GM10248 (cell line): Measurements from ENCODE around the gene IL1R2.
A peak's percentile ranks its signal among the peaks of the same experiment; 100 is the strongest.

Experiments
- CTCF ChIA-PET: fragments of 300-600 bp; sonication (Branson Sonifier 250); formaldehyde crosslinking; extraction: SDS; loops from one replicate; lab custom pipeline; 2021; ENCODE audit warnings: antibody characterized with exemption; lab: Yijun Ruan, JAX
- POLR2A ChIA-PET: fragments of 350-650 bp; sonication (Branson Sonifier 250); formaldehyde crosslinking; extraction: SDS; loops from one replicate; lab custom pipeline; 2020; ENCODE audit warnings: antibody characterized with exemption; lab: Yijun Ruan, JAX
- DNase-seq: peaks from one replicate; pipeline ENCODE4 v3.0.0; 2012; ENCODE audit errors: extremely low spot score
- CTCF ChIP-seq: IDR thresholded peaks from 2 replicates; pipeline ENCODE4 v1.5.1; 2012; ENCODE audit warnings: mild to moderate bottlenecking, low read depth; ENCODE audit errors: extremely low read depth, missing control alignments, control extremely low read depth

Gene IL1R2

GRCh38 chr2:102018823-102019445 is 27.2 kb downstream of the IL1R2 start:
- CTCF ChIA-PET, result interaction anchor here (1.3 to 3.8 kb wide), 9 partner anchors 13 to 434 kb away, joined by 3 to 78 read pairs (median 8); no protein-coding TSS in a partner anchor
- POLR2A ChIA-PET, result no interaction called here
- TF ChIP-seq CTCF, result no peak

DNA sequence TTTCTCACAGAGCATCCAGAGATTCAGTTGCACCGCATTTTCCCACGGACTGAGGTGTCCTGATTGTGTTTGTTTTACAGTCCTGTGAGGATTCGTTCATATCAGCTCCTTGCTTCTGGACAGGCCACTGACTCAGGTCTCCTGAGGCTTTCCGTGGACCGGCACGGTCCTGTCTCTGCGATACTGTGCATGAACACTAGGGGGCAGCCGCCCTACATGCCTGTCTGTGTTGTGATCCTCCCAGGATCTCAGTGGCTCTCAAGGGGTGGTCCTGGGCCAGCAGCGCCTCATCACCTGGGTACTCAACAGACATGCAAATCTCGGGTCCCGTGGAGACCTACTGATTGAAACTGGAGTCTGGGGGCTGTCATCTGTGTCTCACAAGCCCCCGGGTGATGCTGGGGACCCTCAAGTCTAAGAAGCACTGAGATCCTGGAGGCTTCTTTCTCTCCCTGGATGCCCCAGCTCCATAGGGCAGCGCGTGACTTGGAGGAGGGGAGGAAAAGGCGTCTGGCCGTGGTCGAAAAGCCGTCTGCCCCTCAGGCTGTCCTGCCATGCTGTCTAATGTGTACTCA is 28.9 kb downstream of the IL1R2 start:
- peak; percentile 99 for TF ChIP-seq CTCF
- DNase-seq, result peak; percentile 72
- ChIA-PET POLR2A (no interaction called here), CTCF (interaction anchor here (0.6 to 3.8 kb wide), 55 partner anchors 8 to 614 kb away, joined by 3 to 78 read pairs (median 4); no protein-coding TSS in a partner anchor)

More at GRCh38 chr2:102018823-102019445, 27.2 kb downstream of the IL1R2 start:
- DNase-seq, result no peak

DNA sequence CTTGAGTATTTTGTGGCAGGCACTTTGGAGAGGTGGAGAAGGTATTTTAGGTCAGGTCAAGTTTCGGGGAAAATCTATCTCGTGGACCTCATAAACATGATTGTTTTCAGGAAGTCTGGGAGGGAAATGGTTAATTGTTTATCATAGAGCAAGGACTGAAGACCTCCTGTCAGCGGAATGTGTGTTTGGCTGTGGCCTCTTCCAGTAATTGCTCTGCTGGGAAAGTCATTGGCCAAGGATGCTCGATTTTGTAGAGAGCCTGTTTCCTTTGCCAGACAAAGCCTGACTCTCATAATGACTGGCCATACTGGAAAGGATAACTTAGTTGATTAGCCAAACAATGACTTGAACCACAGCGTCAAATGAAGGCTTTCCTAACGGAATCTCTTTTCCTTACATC is 30.0 kb downstream of the IL1R2 start:
- TF ChIP-seq CTCF, result no peak
- POLR2A ChIA-PET, result no interaction called here
- CTCF ChIA-PET, result interaction anchor here (2.6 to 3.8 kb wide), 3 partner anchors 16 to 422 kb away, joined by 12 to 78 read pairs (median 26); no protein-coding TSS in a partner anchor
- DNase-seq, result no peak

DNA sequence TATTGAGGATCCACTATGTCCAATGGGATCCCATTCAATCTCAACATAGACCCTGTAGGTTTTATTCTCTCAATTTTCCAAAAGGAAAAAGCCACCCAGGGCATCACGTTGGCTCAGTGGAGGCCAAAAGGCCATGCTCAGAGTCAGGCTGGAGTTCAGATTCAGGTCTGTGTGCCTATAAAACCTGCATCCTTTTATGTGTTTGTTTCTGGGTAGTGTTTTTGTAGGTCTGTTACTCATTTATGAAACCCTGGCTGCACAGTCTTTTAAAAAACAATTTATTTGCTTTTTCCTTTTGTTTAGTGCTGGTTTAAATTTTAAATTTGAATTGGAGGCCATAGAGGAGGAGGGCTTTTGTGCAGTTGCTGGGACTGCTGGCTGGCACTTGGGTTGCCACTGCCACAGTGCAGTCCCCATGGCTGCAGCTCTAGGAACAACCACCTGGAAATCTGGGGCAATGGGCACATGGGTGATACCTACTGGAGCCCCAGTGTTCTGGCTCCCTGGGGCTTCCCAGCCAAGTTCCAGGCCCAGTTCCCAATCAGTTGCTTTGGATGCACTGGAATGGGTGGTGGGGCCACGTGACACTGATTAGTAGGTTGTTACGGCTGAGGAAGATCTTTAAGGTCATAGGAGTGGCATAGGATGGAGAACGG is 31.3 kb downstream of the IL1R2 start:
- CTCF ChIA-PET, result interaction anchor here (1.0 to 3.8 kb wide), 2 partner anchors 17 to 217 kb away, joined by 3 to 78 read pairs; no protein-coding TSS in a partner anchor
- no peak for DNase-seq
- POLR2A ChIA-PET, result no interaction called here
- TF ChIP-seq CTCF, result no peak

- ChIA-PET CTCF (interaction anchor here (1.2 to 4.3 kb wide), 4 partner anchors 17 to 332 kb away, joined by 3 to 48 read pairs (median 8); no protein-coding TSS in a partner anchor), POLR2A (interaction anchor here (1.0 kb wide), 1 partner anchor 215 kb away, joined by 9 read pairs; no protein-coding TSS in a partner anchor)
- no peak for TF ChIP-seq CTCF
- DNase-seq, result no peak
Measured at GRCh38 chr2:102024410-102024809, 32.6 kb downstream of the IL1R2 start.

DNA sequence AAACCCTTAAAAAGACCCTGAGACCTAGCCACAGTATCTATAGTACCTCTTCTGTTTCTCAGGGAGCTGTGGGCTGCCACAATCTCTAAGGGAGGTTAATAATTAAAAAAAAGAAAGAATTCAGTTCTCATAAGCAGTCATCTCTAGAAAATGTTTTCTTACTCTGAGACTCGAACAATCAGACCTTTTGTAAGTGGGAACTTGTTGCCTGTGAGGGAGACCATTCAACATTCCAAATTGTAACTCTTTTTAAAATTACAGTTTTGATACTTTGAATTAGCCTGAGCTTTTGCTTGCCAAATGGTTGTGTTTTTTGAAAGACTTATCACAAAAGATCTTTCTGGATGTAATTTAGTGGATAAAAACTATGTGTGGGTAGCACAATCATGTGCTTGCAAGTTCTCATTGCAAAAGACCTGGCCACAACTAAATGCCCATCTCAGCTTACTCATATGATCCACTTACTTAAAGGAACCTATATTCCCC is 33.3 kb downstream of the IL1R2 start:
- no peak for TF ChIP-seq CTCF
- ChIA-PET CTCF (interaction anchor here (1.2 to 4.3 kb wide), 5 partner anchors 18 to 331 kb away, joined by 3 to 48 read pairs (median 5); no protein-coding TSS in a partner anchor), POLR2A (interaction anchor here (1.0 kb wide), 1 partner anchor 215 kb away, joined by 9 read pairs; no protein-coding TSS in a partner anchor)
- DNase-seq, result peak; percentile 57
